Pancreas (tissue), 10 donors: ENCODE data around the gene ELOVL5. TPM values are rescaled to one million over a fixed set of nuclear protein-coding genes. Genes with fewer than 3 reads are reported as not detected.

ENCODE experiments used
- ATAC-seq, 4 donors: fragments of 200-7000 bp; cut with Tn5 transposase; one replicate each; pipeline versions ENCODE4 v1.8.0 to v1.9.1; 2020; ENCODE audit warnings: mild to moderate bottlenecking in 4 of 4, moderate library complexity in 4 of 4
- DNase-seq, 6 donors: peaks; one replicate each; pipeline ENCODE4 v3.0.0-alpha.2; 2020
- FAIRE-seq: peaks from 2 replicates; lab custom pipeline; 2012; peaks lifted over from hg19 to GRCh38; lab: Jason Lieb, UNC
- H3K27ac ChIP-seq, 4 donors: fragments of 200-600 bp; sonication (generic); 1 replicate in 3 of 4; 2 replicates in 1 of 4; pipeline versions ENCODE4 v1.5.0 to v1.8.0; 2020
- H3K27me3 ChIP-seq, 4 donors: fragments of 200-600 bp; one replicate each; pipeline ENCODE4 v1.8.0; 2021
- H3K36me3 ChIP-seq, 3 donors: fragments of 200-600 bp; sonication (generic) in 1 of 3; one replicate each; pipeline versions ENCODE4 v1.5.0 to v1.8.0; 2020 to 2021
- H3K4me1 ChIP-seq, 3 donors: fragments of 200-600 bp; one replicate each; pipeline ENCODE4 v1.8.0; 2021
- H3K4me3 ChIP-seq, 4 donors: fragments of 200-600 bp; sonication (generic) in 2 of 4; one replicate each; pipeline versions ENCODE4 v1.5.0 to v1.8.0; 2020 to 2021
- H3K9me3 ChIP-seq, 4 donors: fragments of 200-600 bp; one replicate each; pipeline ENCODE4 v1.8.0; 2021
- CTCF ChIP-seq, 4 donors: fragments of 200-600 bp; sonication (generic) in 3 of 4; IDR thresholded peaks; one replicate each; pipeline versions ENCODE4 v1.5.0 to v1.8.0; 2021; ENCODE audit warnings: antibody characterized with exemption in 4 of 4
- whole genome bisulfite sequencing, 2 donors: extraction: QIAGEN DNeasy Blood & Tissue Kit; methylation state at CpG; one replicate each; pipeline ENCODE4 v1.1.7; 2013; 5-methylcytosine and 5-hydroxymethylcytosine counted together
- intact Hi-C, 3 donors: fragments of 100-400 bp; cut with DNase I; formaldehyde crosslinking; loops; one replicate each; pipeline versions ENCODE4 v1.11.1 to v1.14.2; 2022
- polyA plus RNA-seq, 2 donors: library from polyadenylated mRNA; stranded (reverse); fragments of 200-250 nt; gene quantifications; one replicate each; pipeline ENCODE4 v1.2.3, GENCODE V29; 2013
- total RNA-seq, 6 donors: library from RNA; stranded (reverse); fragmentation: NEBNext Ultra II Directional in 4 of 6; extraction: Animal tissue kit (Norgen Biotek cat#: 25700) in 4 of 6; gene quantifications; one replicate each; pipeline versions ENCODE4 v1.2.1 to v1.2.4, GENCODE V29; 2021 to 2023
- donor health status: healthy with polysubstance abuse.
- donor health status: DM: no; HTN: no; CAD: no; lungs with moderate emphysema.
- donor health status: DM: no; HTN: no; CAD: no.
- donor health status: control.
- donor health status: control.
- donor health status: Bipolar disorder and iron deficiency.
- donor health status: DM: yes; HTN: yes; CAD: no.
- donor health status: DM: no; HTN: no; CAD: no.
- donor health status: DM: no; HTN: no; CAD: no.
- donor health status: DM: yes; HTN: yes; CAD: no.

The ELOVL5 gene
- total and polyA plus RNA-seq, 8 donors: 2.8 to 21.2 (median 11.2) TPM

- ATAC-seq (peak in 1 of 4 donors; percentile 32), FAIRE-seq (no peak), DNase-seq (no peak)
- no peaks in the 10 kb centered on the region for H3K27me3 ChIP-seq
- no peak overlapping the region for H3K4me3 ChIP-seq
- no peak overlapping the region for H3K27ac ChIP-seq
- TF ChIP-seq CTCF (IDR thresholded peaks at IDR 0.05): no peak
- intact Hi-C loops: no loop called here
- peaks cover 0 to 5% (median 0%) of the 10 kb centered on the region in 3 donors for H3K4me1 ChIP-seq
- H3K36me3 ChIP-seq: peaks cover 0 to 4% (median 0%) of the 10 kb centered on the region in 3 donors
- 32 to 37% methylated on average over 5 of the region's 5 CpGs for WGBS, 2 donors
- no peaks in the 10 kb centered on the region for H3K9me3 ChIP-seq
Observed at GRCh38 chr6:53264915-53265607, 83.7 kb downstream of the ELOVL5 start.

GRCh38 chr6:53264337-53264736 is 84.4 kb downstream of the ELOVL5 start:
- Histone ChIP-seq H3K4me1 (peaks cover 0 to 5% (median 0%) of the 10 kb centered on the region in 3 donors), H3K9me3 (no peaks in the 10 kb centered on the region), H3K27ac (no peak overlapping the region), H3K4me3 (no peak overlapping the region), H3K27me3 (no peaks in the 10 kb centered on the region), H3K36me3 (peaks cover 0 to 4% (median 0%) of the 10 kb centered on the region in 3 donors)
- FAIRE-seq: no peak
- WGBS, 2 donors: 59 to 63% methylated on average over 3 of the region's 3 CpGs
- intact Hi-C loops: no loop called here
- TF ChIP-seq CTCF (IDR thresholded peaks at IDR 0.05): no peak
- no peak for DNase-seq
- ATAC-seq: peak in 1 of 4 donors; percentile 9

GRCh38 chr6:53263917-53264316 is 84.8 kb downstream of the ELOVL5 start:
- Histone ChIP-seq H3K4me3 (no peak overlapping the region), H3K4me1 (peaks cover 0 to 5% (median 0%) of the 10 kb centered on the region in 3 donors), H3K27me3 (no peaks in the 10 kb centered on the region), H3K27ac (no peak overlapping the region), H3K36me3 (peaks cover 0 to 4% (median 0%) of the 10 kb centered on the region in 3 donors), H3K9me3 (no peaks in the 10 kb centered on the region)
- no peak for TF ChIP-seq CTCF (IDR thresholded peaks at IDR 0.05)
- no peak for DNase-seq
- no peak for ATAC-seq
- no peak for FAIRE-seq
- WGBS, 2 donors: 88 to 96% methylated on average over 2 of the region's 2 CpGs
- intact Hi-C loops: no loop called here

GRCh38 chr6:53259860-53260580 is 88.7 kb downstream of the ELOVL5 start:
- H3K4me3 ChIP-seq: no peak overlapping the region
- no peaks in the 10 kb centered on the region for H3K36me3 ChIP-seq
- no peak overlapping the region for H3K27ac ChIP-seq
- no peaks in the 10 kb centered on the region for H3K9me3 ChIP-seq
- no peak for TF ChIP-seq CTCF (IDR thresholded peaks at IDR 0.05)
- peaks cover 0 to 3% (median 0%) of the 10 kb centered on the region in 3 donors for H3K4me1 ChIP-seq
- WGBS, 2 donors: 66 to 78% methylated on average over 11 of the region's 11 CpGs
- no peaks in the 10 kb centered on the region for H3K27me3 ChIP-seq
- intact Hi-C loops: no loop called here
- no peak for FAIRE-seq
- DNase-seq: no peak
- ATAC-seq: no peak

GRCh38 chr6:53258774-53259155 is 90.0 kb downstream of the ELOVL5 start:
- no peak overlapping the region for H3K27ac ChIP-seq
- intact Hi-C loops: no loop called here
- no peak for ATAC-seq

More at GRCh38 chr6:53258774-53259155, 90.0 kb downstream of the ELOVL5 start:
- H3K36me3 ChIP-seq: no peaks in the 10 kb centered on the region
- H3K9me3 ChIP-seq: no peaks in the 10 kb centered on the region
- TF ChIP-seq CTCF (IDR thresholded peaks at IDR 0.05): no peak
- DNase-seq: no peak
- H3K27me3 ChIP-seq: no peaks in the 10 kb centered on the region
- WGBS, 2 donors: 88 to 91% methylated on average over 5 of the region's 5 CpGs
- H3K4me3 ChIP-seq: no peak overlapping the region
- no peaks in the 10 kb centered on the region for H3K4me1 ChIP-seq
- FAIRE-seq: no peak
